ACC112 (cell line): ENCODE results near the gene TUBA1A.
"Not testable (repeated sequence)": the region's sequence is repeated elsewhere in the genome, so short reads cannot be mapped to it uniquely, and the experiment has no call there.

Experiments used
- H2AFZ ChIP-seq: fragments of 200-600 bp; sonication (generic); one replicate; pipeline ENCODE4 v1.6.0; 2017; ENCODE audit warnings: antibody characterized with exemption, low read length; ENCODE audit not compliant: unreplicated experiment
- H3K27ac ChIP-seq: fragments of 200-600 bp; sonication (generic); 2 replicates; pipeline ENCODE4 v1.5.1; 2014; ENCODE audit warnings: low read depth, mild to moderate bottlenecking, antibody characterized with exemption, low read length, moderate library complexity
- H3K27me3 ChIP-seq: fragments of 200-600 bp; sonication (generic); 2 replicates; pipeline ENCODE4 v1.6.1; 2014; ENCODE audit warnings: mild to moderate bottlenecking, antibody characterized with exemption, low read length, moderate library complexity, mixed read lengths; ENCODE audit not compliant: insufficient read depth
- H3K36me3 ChIP-seq: fragments of 200-600 bp; sonication (generic); 2 replicates; pipeline ENCODE4 v1.6.1; 2016; ENCODE audit warnings: mild to moderate bottlenecking, antibody characterized with exemption, low read length, moderate library complexity, mixed read lengths; ENCODE audit not compliant: insufficient read depth
- H3K4me1 ChIP-seq: fragments of 200-600 bp; sonication (generic); one replicate; pipeline ENCODE4 v1.6.1; 2016; ENCODE audit warnings: low read length, mixed read lengths; ENCODE audit not compliant: insufficient read depth, unreplicated experiment, control insufficient read depth
- H3K4me3 ChIP-seq: fragments of 200-600 bp; sonication (generic); 2 replicates; pipeline ENCODE4 v1.5.1; 2014; ENCODE audit warnings: mild to moderate bottlenecking, low read depth, low read length
- H3K79me2 ChIP-seq: fragments of 200-600 bp; sonication (generic); one replicate; pipeline ENCODE4 v1.6.0; 2016; ENCODE audit warnings: low read length; ENCODE audit not compliant: control insufficient read depth, unreplicated experiment, insufficient read depth

The TUBA1A gene

GRCh38 chr12:49186307-49186706 lies 2.6 kb downstream of the TUBA1A start:
- H3K79me2 ChIP-seq = peaks cover 18% of the 10 kb centered on the region
- H2AFZ ChIP-seq, H3K27me3 ChIP-seq, H3K4me3 ChIP-seq, H3K27ac ChIP-seq, H3K36me3 ChIP-seq: not testable (repeated sequence)
- H3K4me1 ChIP-seq = peaks cover 15% of the 10 kb centered on the region

DNA sequence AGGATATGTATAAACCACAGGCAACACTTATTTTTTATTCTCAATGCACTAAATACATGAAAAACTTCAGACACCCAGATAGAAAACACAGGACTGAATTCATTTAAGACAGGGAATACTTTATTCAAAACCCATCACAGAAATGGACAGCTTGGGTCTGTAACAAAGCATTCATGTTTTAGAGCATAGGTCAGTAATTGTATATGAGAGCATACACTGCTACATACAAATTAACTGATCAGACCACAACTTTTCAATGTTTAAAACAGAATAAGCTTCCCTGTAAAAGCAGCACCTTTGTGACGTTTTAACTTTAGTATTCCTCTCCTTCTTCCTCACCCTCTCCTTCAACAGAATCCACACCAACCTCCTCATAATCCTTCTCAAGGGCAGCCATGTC lies 4.2 kb downstream of the TUBA1A start:
- not testable (repeated sequence) for H2AFZ ChIP-seq, H3K4me3 ChIP-seq, H3K36me3 ChIP-seq, H3K27ac ChIP-seq, H3K4me1 ChIP-seq, H3K27me3 ChIP-seq
- peaks cover 18% of the 10 kb centered on the region for H3K79me2 ChIP-seq

- not testable (repeated sequence) for H3K4me1 ChIP-seq, H3K4me3 ChIP-seq, H3K27me3 ChIP-seq, H3K36me3 ChIP-seq, H3K27ac ChIP-seq, H2AFZ ChIP-seq
- peaks cover 16% of the 10 kb centered on the region for H3K79me2 ChIP-seq
Observed at GRCh38 chr12:49183214-49183950, 5.5 kb downstream of the TUBA1A start.

- Histone ChIP-seq H3K79me2 (no peaks in the 10 kb centered on the region), H3K4me1 (no peaks in the 10 kb centered on the region), H3K27ac (no peak overlapping the region), H3K36me3 (no peaks in the 10 kb centered on the region), H2AFZ (no peak overlapping the region), H3K4me3 (no peak overlapping the region), H3K27me3 (no peaks in the 10 kb centered on the region)
Observed at GRCh38 chr12:49174218-49174617, 14.7 kb downstream of the TUBA1A start.

- Histone ChIP-seq H2AFZ (no peak overlapping the region), H3K4me1 (no peaks in the 10 kb centered on the region), H3K79me2 (no peaks in the 10 kb centered on the region), H3K27me3 (no peaks in the 10 kb centered on the region), H3K36me3 (no peaks in the 10 kb centered on the region), H3K4me3 (no peak overlapping the region), H3K27ac (no peak overlapping the region)
Observed at GRCh38 chr12:49170924-49171323, 18.0 kb downstream of the TUBA1A start.

- Histone ChIP-seq H3K79me2 (no peaks in the 10 kb centered on the region), H3K27ac (no peak overlapping the region), H2AFZ (no peak overlapping the region), H3K4me3 (no peak overlapping the region), H3K36me3 (no peaks in the 10 kb centered on the region), H3K27me3 (no peaks in the 10 kb centered on the region), H3K4me1 (no peaks in the 10 kb centered on the region)
Observed at GRCh38 chr12:49165114-49165513, 23.8 kb downstream of the TUBA1A start.

- not testable (repeated sequence) for H3K36me3 ChIP-seq
Observed at GRCh38 chr12:49161901-49162300, 27.0 kb downstream of the TUBA1A start.

GRCh38 chr12:49161092-49161795 lies 27.6 kb downstream of the TUBA1A start:
- H3K36me3 ChIP-seq = no peaks in the 10 kb centered on the region
- no peak overlapping the region for H2AFZ ChIP-seq
- H3K27ac ChIP-seq = no peak overlapping the region
- H3K4me3 ChIP-seq = no peak overlapping the region
- no peaks in the 10 kb centered on the region for H3K79me2 ChIP-seq
- H3K27me3 ChIP-seq = no peaks in the 10 kb centered on the region
- no peaks in the 10 kb centered on the region for H3K4me1 ChIP-seq

More at GRCh38 chr12:49161901-49162300, 27.0 kb downstream of the TUBA1A start:
- H3K27ac ChIP-seq, H3K4me3 ChIP-seq, H3K4me1 ChIP-seq, H3K79me2 ChIP-seq, H3K27me3 ChIP-seq, H2AFZ ChIP-seq: not testable (repeated sequence)

DNA sequence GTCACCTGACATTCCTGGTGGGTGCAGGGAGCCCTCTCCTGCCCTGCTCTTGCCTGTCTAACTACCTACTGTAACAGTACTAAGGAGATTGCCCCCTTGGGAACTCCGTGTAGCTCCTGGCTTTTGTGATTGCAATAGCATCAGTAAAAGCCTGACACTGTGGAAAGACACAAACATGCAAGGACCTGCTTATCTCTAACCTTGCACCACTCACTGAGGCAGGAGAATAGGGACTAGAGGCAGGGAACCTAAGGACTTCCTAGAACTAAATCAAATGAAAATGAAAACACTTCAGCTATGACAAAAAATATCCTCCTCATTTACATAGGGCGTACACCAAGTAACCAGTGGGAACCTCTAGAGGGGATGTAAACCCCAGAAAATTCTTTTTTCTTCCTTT lies 28.5 kb downstream of the TUBA1A start:
- no peak overlapping the region for H3K4me3 ChIP-seq
- no peaks in the 10 kb centered on the region for H3K36me3 ChIP-seq
- H3K4me1 ChIP-seq = no peaks in the 10 kb centered on the region
- H2AFZ ChIP-seq = no peak overlapping the region
- no peaks in the 10 kb centered on the region for H3K27me3 ChIP-seq
- no peak overlapping the region for H3K27ac ChIP-seq
- H3K79me2 ChIP-seq = no peaks in the 10 kb centered on the region

DNA sequence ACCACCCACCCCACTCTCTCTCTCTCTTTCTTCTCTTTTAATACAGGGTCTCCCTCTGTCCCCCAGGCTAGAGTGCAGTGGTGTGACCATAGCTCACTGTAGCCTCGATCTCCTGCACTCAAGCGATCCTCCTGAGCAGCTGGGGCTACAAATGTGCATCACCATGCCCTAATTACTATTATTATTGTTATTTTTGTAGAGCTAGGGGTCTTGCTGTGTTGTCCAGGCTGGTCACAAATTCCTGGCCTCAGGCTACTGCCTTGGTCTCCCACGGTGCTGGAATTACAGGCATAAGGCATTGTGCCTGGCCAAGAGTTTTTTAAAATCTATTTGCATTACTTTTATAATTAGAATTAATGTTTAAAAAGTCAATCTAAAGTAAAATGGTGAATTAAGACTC lies 34.7 kb downstream of the TUBA1A start:
- Histone ChIP-seq H3K27ac (no peak overlapping the region), H3K4me3 (no peak overlapping the region), H3K36me3 (no peaks in the 10 kb centered on the region), H2AFZ (no peak overlapping the region), H3K4me1 (no peaks in the 10 kb centered on the region), H3K79me2 (no peaks in the 10 kb centered on the region), H3K27me3 (no peaks in the 10 kb centered on the region)

DNA sequence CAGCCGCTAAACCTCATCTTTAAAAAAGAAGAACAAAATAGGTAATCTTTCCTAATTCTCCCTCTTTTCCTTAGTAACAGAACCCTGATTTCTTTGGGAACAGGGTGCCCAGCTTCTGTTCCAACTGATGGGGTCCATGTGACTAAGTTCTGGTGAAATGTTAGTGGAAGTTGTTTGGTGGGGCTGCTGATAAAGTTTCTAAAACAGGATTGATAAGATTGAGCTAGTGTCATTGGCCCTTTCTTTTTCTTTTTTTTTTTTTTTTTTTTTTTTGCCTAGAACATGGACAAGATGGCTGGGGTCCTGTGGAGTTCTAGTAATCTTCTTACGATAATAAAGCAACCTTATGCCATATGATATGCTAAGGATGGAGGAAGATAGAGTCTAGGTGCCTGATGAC lies 41.5 kb downstream of the TUBA1A start:
- Histone ChIP-seq H3K27me3 (no peaks in the 10 kb centered on the region), H3K4me3 (no peak overlapping the region), H3K36me3 (no peaks in the 10 kb centered on the region), H2AFZ (no peak overlapping the region), H3K4me1 (no peaks in the 10 kb centered on the region), H3K79me2 (no peaks in the 10 kb centered on the region), H3K27ac (no peak overlapping the region)
